Memory B cell (primary cell): ENCODE results near the gene TMEM209.

Experiments used
- ATAC-seq: fragments of 150-1000 bp; cut with Tn5 transposase; 2 replicates; pipeline ENCODE4 v1.10.0; 2021; ENCODE audit warnings: low read depth, mild to moderate bottlenecking, moderate library complexity
- DNase-seq, 2 donors: peaks; one replicate each; pipeline ENCODE4 v3.0.0; 2022; ENCODE audit warnings: low spot score in 2 of 2
- H3K27ac Mint-ChIP-seq: one replicate; pipeline ENCODE4 v1.8.0; 2022; ENCODE audit warnings: mild to moderate bottlenecking, moderate library complexity, mixed read lengths
- H3K27me3 Mint-ChIP-seq: one replicate; pipeline ENCODE4 v1.8.0; 2022; ENCODE audit warnings: mixed read lengths
- H3K36me3 Mint-ChIP-seq: one replicate; pipeline ENCODE4 v1.8.0; 2022; ENCODE audit warnings: mild to moderate bottlenecking, mixed read lengths
- H3K4me1 Mint-ChIP-seq: one replicate; pipeline ENCODE4 v1.8.0; 2022; ENCODE audit warnings: mixed read lengths
- H3K4me3 Mint-ChIP-seq: one replicate; pipeline ENCODE4 v1.8.0; 2022; ENCODE audit warnings: mild to moderate bottlenecking, moderate library complexity, mixed read lengths
- H3K9me3 Mint-ChIP-seq: one replicate; pipeline ENCODE4 v1.8.0; 2022; ENCODE audit warnings: mixed read lengths

The TMEM209 gene

DNA sequence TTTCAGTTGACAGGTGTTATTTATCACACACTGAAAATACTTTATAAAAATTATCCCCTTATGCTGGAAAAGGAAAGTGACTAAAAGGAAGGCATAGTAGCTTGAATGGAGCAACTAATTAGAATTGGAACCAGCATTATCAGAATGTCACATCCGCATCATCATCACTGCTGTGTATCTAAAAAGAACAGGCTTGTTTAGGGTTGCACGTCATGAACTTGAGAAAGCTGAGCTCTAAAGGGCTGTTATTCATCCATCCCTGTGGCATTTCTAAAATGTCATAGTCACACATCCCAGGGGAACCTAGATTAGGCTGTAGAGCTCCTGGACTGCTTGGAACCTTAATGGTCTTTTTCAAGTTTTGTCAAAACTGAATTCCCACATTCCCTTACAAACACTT, 80.5 kb downstream of the TMEM209 start:
- H3K4me1 Mint-ChIP-seq: no peaks in the 10 kb centered on the region
- H3K27ac Mint-ChIP-seq: no peak overlapping the region
- ATAC-seq (no peak), DNase-seq (no peak)
- H3K4me3 Mint-ChIP-seq: no peak overlapping the region
- peaks cover 29% of the 10 kb centered on the region for H3K36me3 Mint-ChIP-seq
- H3K27me3 Mint-ChIP-seq: no peaks in the 10 kb centered on the region
- H3K9me3 Mint-ChIP-seq: no peaks in the 10 kb centered on the region

DNA sequence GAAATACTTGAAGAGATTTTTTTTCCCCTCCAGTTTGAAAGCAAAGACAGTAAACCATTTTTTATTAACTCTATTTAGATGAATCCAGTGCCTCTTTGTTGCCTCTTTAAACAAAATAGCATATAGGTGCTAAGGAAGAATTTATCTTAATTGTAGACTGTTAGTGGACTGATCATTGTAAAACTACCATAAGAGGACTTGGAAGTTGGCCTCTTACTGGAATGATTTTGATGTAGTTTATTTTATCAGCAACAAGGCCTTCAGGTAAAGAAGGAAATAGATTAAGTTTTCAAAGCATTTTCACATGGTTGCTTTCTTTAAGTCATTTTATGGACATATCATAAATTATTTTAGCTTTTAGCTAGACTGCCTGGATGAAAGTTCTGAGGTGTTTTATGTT, 81.7 kb downstream of the TMEM209 start:
- Mint-ChIP-seq H3K4me3 (no peak overlapping the region), H3K27me3 (no peaks in the 10 kb centered on the region), H3K4me1 (no peaks in the 10 kb centered on the region), H3K36me3 (peaks cover 28% of the 10 kb centered on the region), H3K27ac (no peak overlapping the region), H3K9me3 (no peaks in the 10 kb centered on the region)
- ATAC-seq (no peak), DNase-seq (no peak)

DNA sequence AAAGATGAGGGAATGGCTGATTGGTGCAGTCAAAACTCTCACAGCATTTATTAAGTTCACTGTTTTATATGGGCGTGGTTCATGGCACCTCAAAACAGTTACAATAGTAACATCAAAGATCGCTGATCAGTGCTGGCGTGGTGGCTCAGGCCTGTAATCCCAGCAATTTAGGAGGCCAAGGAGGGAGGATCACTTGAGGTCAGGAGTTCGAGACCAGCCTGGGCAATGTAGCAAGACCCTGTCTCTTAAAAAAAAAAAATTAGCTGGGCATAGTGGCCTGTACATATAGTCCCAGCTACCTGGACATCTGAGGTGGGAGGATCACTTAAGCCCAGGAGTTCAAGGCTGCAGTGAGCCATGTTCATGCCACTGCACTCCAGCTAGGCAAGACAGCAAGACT, 86.4 kb downstream of the TMEM209 start:
- H3K9me3 Mint-ChIP-seq: peaks cover 2% of the 10 kb centered on the region
- H3K27ac Mint-ChIP-seq: no peak overlapping the region
- DNase-seq (no peak), ATAC-seq (no peak)
- H3K27me3 Mint-ChIP-seq: no peaks in the 10 kb centered on the region
- no peak overlapping the region for H3K4me3 Mint-ChIP-seq
- peaks cover 32% of the 10 kb centered on the region for H3K36me3 Mint-ChIP-seq
- peaks cover 13% of the 10 kb centered on the region for H3K4me1 Mint-ChIP-seq

DNA sequence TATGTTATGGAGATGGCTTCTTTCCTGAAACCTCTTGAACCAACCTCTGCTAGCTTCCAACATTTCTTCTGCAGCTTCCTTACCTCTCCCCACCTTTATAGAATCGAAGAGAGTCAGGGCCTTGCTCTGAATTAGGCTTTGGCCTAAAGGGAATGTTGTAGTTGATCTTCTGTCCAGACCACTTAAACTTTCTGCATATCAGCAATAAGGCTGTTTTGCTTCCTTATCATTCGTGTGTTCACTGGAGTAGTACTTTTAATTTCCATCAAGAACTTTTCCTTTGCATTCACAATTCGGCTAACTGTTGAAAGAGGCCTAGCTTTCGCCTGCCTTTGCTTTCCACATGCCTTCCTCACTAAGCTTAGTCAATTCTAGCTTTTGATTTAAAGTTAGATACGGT, 86.9 kb downstream of the TMEM209 start:
- no peak for ATAC-seq
- H3K27ac Mint-ChIP-seq: no peak overlapping the region
- H3K27me3 Mint-ChIP-seq: no peaks in the 10 kb centered on the region
- no peak for DNase-seq
- no peak overlapping the region for H3K4me3 Mint-ChIP-seq
- peaks cover 13% of the 10 kb centered on the region for H3K4me1 Mint-ChIP-seq
- H3K9me3 Mint-ChIP-seq: peaks cover 2% of the 10 kb centered on the region
- peaks cover 32% of the 10 kb centered on the region for H3K36me3 Mint-ChIP-seq

DNA sequence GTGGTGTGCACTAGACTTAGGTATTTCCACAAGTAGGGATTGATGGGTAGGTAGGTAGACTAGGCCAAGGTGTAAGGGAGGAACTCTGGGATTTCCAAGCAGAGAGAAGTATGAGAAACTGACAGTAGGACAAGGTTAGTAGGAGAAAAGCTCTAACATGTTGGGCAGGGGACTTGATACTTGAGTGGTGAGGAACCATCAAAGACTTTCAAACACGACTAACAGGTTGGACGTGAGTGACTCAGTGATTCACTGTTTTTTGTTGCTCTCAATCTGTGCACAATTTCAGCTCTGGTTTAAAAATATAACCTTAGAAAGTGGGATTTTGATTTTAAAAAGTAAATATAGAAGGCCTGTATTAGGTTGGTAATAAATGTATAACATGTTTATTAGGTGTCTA, 90.4 kb downstream of the TMEM209 start:
- Mint-ChIP-seq H3K9me3 (peaks cover 2% of the 10 kb centered on the region), H3K27me3 (no peaks in the 10 kb centered on the region), H3K4me3 (no peak overlapping the region), H3K36me3 (peaks cover 13% of the 10 kb centered on the region), H3K4me1 (peaks cover 23% of the 10 kb centered on the region), H3K27ac (peak overlapping the region; percentile 30)
- DNase-seq (no peak), ATAC-seq (no peak)
